ENCODE measurements around the gene PWP2.
"Not testable (repeated sequence)": the region's sequence is repeated elsewhere in the genome, so short reads cannot be mapped to it uniquely, and the experiment has no call there.

The PWP2 gene

GRCh38 chr21:44142470-44142869 lies 35.3 kb downstream of the PWP2 start:
- WGBS, result no CpG with 5 or more reads among the region's 10 CpGs

GRCh38 chr21:44143380-44143779 lies 36.2 kb downstream of the PWP2 start:
- not testable (repeated sequence) for H3K18ac ChIP-seq (ENCODE audit: low read depth in 1 of 2, low read length in 2 of 2); DNase-seq; H3K27ac ChIP-seq (ENCODE audit: low read length, poor library complexity, severe bottlenecking); H4K91ac ChIP-seq (ENCODE audit: low read length); H2BK15ac ChIP-seq (ENCODE audit: low read depth, poor library complexity, severe bottlenecking); H3K36me3 ChIP-seq (ENCODE audit: control insufficient read depth in 1 of 2, insufficient read depth in 2 of 2, low read depth in 1 of 2, low read length in 2 of 2); H3K23ac ChIP-seq (ENCODE audit: low read length in 2 of 2); H3K79me1 ChIP-seq (replicated peaks; ENCODE audit: low read length, poor library complexity, severe bottlenecking); H2BK5ac ChIP-seq (ENCODE audit: low read depth, low read length, poor library complexity, severe bottlenecking); H2BK120ac ChIP-seq (ENCODE audit: low read depth, low read length); H2BK12ac ChIP-seq (ENCODE audit: low read length in 2 of 2); H3K4me2 ChIP-seq (ENCODE audit: low read length, poor library complexity, severe bottlenecking); H2AFZ ChIP-seq (ENCODE audit: low read depth, low read length); H3K4me1 ChIP-seq (ENCODE audit: control insufficient read depth, insufficient read depth, low read depth, low read length); H4K8ac ChIP-seq (ENCODE audit: low read length); H3K4ac ChIP-seq (ENCODE audit: low read depth in 1 of 2, low read length in 2 of 2); H3K9ac ChIP-seq (ENCODE audit: low read length); H3K14ac ChIP-seq (ENCODE audit: low read length in 2 of 2); H3K9me3 ChIP-seq (ENCODE audit: control insufficient read depth, low read length); H3K27me3 ChIP-seq (ENCODE audit: control insufficient read depth in 1 of 2, insufficient read depth in 1 of 2, low read length in 2 of 2); H3K4me3 ChIP-seq (ENCODE audit: insufficient read depth in 1 of 2, low read depth in 1 of 2, low read length in 2 of 2); H2AK5ac ChIP-seq (ENCODE audit: low read length, severe bottlenecking)
- WGBS, result no CpG with 5 or more reads among the region's 17 CpGs

More at GRCh38 chr21:44142470-44142869, 35.3 kb downstream of the PWP2 start:
- not testable (repeated sequence) for H3K27ac ChIP-seq (ENCODE audit: low read length, poor library complexity, severe bottlenecking); DNase-seq; H3K14ac ChIP-seq (ENCODE audit: low read length in 2 of 2); H2BK120ac ChIP-seq (ENCODE audit: low read depth, low read length); H3K79me1 ChIP-seq (replicated peaks; ENCODE audit: low read length, poor library complexity, severe bottlenecking); H2BK12ac ChIP-seq (ENCODE audit: low read length in 2 of 2); H2BK15ac ChIP-seq (ENCODE audit: low read depth, poor library complexity, severe bottlenecking); H3K23ac ChIP-seq (ENCODE audit: low read length in 2 of 2); H2AFZ ChIP-seq (ENCODE audit: low read depth, low read length); H3K4ac ChIP-seq (ENCODE audit: low read depth in 1 of 2, low read length in 2 of 2); H2AK5ac ChIP-seq (ENCODE audit: low read length, severe bottlenecking); H3K4me1 ChIP-seq (ENCODE audit: control insufficient read depth, insufficient read depth, low read depth, low read length); H3K9me3 ChIP-seq (ENCODE audit: control insufficient read depth, low read length); H2BK5ac ChIP-seq (ENCODE audit: low read depth, low read length, poor library complexity, severe bottlenecking); H3K27me3 ChIP-seq (ENCODE audit: control insufficient read depth in 1 of 2, insufficient read depth in 1 of 2, low read length in 2 of 2); H3K18ac ChIP-seq (ENCODE audit: low read depth in 1 of 2, low read length in 2 of 2); H3K4me3 ChIP-seq (ENCODE audit: insufficient read depth in 1 of 2, low read depth in 1 of 2, low read length in 2 of 2); H3K9ac ChIP-seq (ENCODE audit: low read length); H4K8ac ChIP-seq (ENCODE audit: low read length); H4K91ac ChIP-seq (ENCODE audit: low read length); H3K4me2 ChIP-seq (ENCODE audit: low read length, poor library complexity, severe bottlenecking); H3K36me3 ChIP-seq (ENCODE audit: control insufficient read depth in 1 of 2, insufficient read depth in 2 of 2, low read depth in 1 of 2, low read length in 2 of 2)

GRCh38 chr21:44143996-44144395 lies 36.8 kb downstream of the PWP2 start:
- H3K27ac ChIP-seq (ENCODE audit: low read length, poor library complexity, severe bottlenecking); H3K4ac ChIP-seq (ENCODE audit: low read depth in 1 of 2, low read length in 2 of 2); H3K36me3 ChIP-seq (ENCODE audit: control insufficient read depth in 1 of 2, insufficient read depth in 2 of 2, low read depth in 1 of 2, low read length in 2 of 2); H3K4me1 ChIP-seq (ENCODE audit: control insufficient read depth, insufficient read depth, low read depth, low read length); DNase-seq; H2BK15ac ChIP-seq (ENCODE audit: low read depth, poor library complexity, severe bottlenecking); H3K9ac ChIP-seq (ENCODE audit: low read length); H2BK5ac ChIP-seq (ENCODE audit: low read depth, low read length, poor library complexity, severe bottlenecking); H3K9me3 ChIP-seq (ENCODE audit: control insufficient read depth, low read length); H2BK120ac ChIP-seq (ENCODE audit: low read depth, low read length); H3K18ac ChIP-seq (ENCODE audit: low read depth in 1 of 2, low read length in 2 of 2); H2BK12ac ChIP-seq (ENCODE audit: low read length in 2 of 2); H2AFZ ChIP-seq (ENCODE audit: low read depth, low read length); H3K27me3 ChIP-seq (ENCODE audit: control insufficient read depth in 1 of 2, insufficient read depth in 1 of 2, low read length in 2 of 2); H4K91ac ChIP-seq (ENCODE audit: low read length); H4K8ac ChIP-seq (ENCODE audit: low read length); H3K4me3 ChIP-seq (ENCODE audit: insufficient read depth in 1 of 2, low read depth in 1 of 2, low read length in 2 of 2); H3K23ac ChIP-seq (ENCODE audit: low read length in 2 of 2); H2AK5ac ChIP-seq (ENCODE audit: low read length, severe bottlenecking); H3K79me1 ChIP-seq (replicated peaks; ENCODE audit: low read length, poor library complexity, severe bottlenecking); H3K4me2 ChIP-seq (ENCODE audit: low read length, poor library complexity, severe bottlenecking); H3K14ac ChIP-seq (ENCODE audit: low read length in 2 of 2): not testable (repeated sequence)
- no CpG with 5 or more reads among the region's 8 CpGs for WGBS

- not testable (repeated sequence) for H2BK15ac ChIP-seq (ENCODE audit: low read depth, poor library complexity, severe bottlenecking); H3K9ac ChIP-seq (ENCODE audit: low read length); H3K27ac ChIP-seq (ENCODE audit: low read length, poor library complexity, severe bottlenecking); H3K4ac ChIP-seq (ENCODE audit: low read depth in 1 of 2, low read length in 2 of 2); H2BK120ac ChIP-seq (ENCODE audit: low read depth, low read length); H4K8ac ChIP-seq (ENCODE audit: low read length); H3K9me3 ChIP-seq (ENCODE audit: control insufficient read depth, low read length); H3K4me3 ChIP-seq (ENCODE audit: insufficient read depth in 1 of 2, low read depth in 1 of 2, low read length in 2 of 2); H3K36me3 ChIP-seq (ENCODE audit: control insufficient read depth in 1 of 2, insufficient read depth in 2 of 2, low read depth in 1 of 2, low read length in 2 of 2); H3K18ac ChIP-seq (ENCODE audit: low read depth in 1 of 2, low read length in 2 of 2); H3K4me1 ChIP-seq (ENCODE audit: control insufficient read depth, insufficient read depth, low read depth, low read length); H3K23ac ChIP-seq (ENCODE audit: low read length in 2 of 2); H2BK12ac ChIP-seq (ENCODE audit: low read length in 2 of 2); H3K27me3 ChIP-seq (ENCODE audit: control insufficient read depth in 1 of 2, insufficient read depth in 1 of 2, low read length in 2 of 2); H4K91ac ChIP-seq (ENCODE audit: low read length); H2BK5ac ChIP-seq (ENCODE audit: low read depth, low read length, poor library complexity, severe bottlenecking); H3K79me1 ChIP-seq (replicated peaks; ENCODE audit: low read length, poor library complexity, severe bottlenecking); H3K14ac ChIP-seq (ENCODE audit: low read length in 2 of 2); H2AK5ac ChIP-seq (ENCODE audit: low read length, severe bottlenecking); H2AFZ ChIP-seq (ENCODE audit: low read depth, low read length); H3K4me2 ChIP-seq (ENCODE audit: low read length, poor library complexity, severe bottlenecking); DNase-seq
- no CpG with 5 or more reads among the region's 22 CpGs for WGBS
Observed at GRCh38 chr21:44144784-44145602, 37.8 kb downstream of the PWP2 start.
